Erythroblast (primary cell): Measurements from ENCODE around the gene KLF4.

Experiments
- GATA1 ChIP-seq: IDR thresholded peaks from 2 replicates; pipeline ENCODE4 v1.6.1; 2011; ENCODE audit warnings: low read depth, mild to moderate bottlenecking, control low read depth, low read length, moderate library complexity
- POLR2A ChIP-seq: IDR thresholded peaks from 2 replicates; pipeline ENCODE4 v1.6.1; 2011; ENCODE audit warnings: mild to moderate bottlenecking, low read length

DNA sequence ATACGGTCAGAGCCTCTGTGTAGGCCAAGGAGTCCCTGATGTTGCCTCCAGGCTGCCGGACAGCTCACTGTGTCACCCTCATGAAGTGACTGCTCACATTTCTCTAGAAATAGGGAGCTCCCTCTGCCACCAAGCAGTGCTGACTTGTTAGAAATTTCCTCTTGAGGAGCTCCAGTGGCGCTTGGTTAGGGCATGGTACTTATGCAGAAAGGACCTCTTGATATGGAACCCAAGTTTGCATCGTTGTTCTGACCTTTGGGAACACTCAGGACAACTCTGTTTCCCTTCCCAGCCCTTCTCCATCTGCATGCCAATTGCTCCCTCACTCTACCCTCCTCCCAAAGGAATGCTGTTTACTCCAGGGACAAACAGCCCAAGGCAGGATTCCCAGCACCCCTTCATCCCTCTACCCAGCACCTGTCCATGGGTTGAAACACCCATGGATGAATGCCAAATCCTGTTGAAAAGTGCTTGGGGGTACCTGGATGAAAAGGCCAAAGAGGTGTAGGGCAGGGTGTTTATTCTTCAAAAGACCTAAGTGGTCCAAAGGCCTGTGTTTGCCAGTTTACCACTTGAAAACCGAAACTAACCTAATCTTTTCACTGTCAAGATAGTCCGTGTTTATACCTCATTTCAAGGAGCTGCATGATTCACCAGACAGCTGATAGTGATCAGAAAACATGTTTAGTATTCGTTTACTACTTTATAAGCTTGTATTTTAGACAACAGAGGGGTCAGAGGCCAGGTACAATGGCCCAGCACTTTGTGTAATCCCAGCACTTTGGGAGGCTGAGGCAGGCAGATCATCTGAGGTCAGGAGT is 51.1 kb downstream of the KLF4 start:
- TF ChIP-seq POLR2A (no peak), GATA1 (no peak)
